Stimulated activated CD8-positive, alpha-beta memory T cell treated with anti-CD3 and anti-CD28 coated beads, Interleukin-7, amount 100 ng/mL, for 48 hours (primary cell): ENCODE data around the gene PNMT.
A peak's percentile ranks its signal among the peaks of the same experiment; 100 is the strongest.

Experiments used
- DNase-seq, 2 donors: peaks; one replicate each; pipeline ENCODE4 v3.0.0-alpha.2; 2020; ENCODE audit warnings: low read depth in 1 of 2; ENCODE audit errors: extremely low read depth in 1 of 2

PNMT gene

DNA sequence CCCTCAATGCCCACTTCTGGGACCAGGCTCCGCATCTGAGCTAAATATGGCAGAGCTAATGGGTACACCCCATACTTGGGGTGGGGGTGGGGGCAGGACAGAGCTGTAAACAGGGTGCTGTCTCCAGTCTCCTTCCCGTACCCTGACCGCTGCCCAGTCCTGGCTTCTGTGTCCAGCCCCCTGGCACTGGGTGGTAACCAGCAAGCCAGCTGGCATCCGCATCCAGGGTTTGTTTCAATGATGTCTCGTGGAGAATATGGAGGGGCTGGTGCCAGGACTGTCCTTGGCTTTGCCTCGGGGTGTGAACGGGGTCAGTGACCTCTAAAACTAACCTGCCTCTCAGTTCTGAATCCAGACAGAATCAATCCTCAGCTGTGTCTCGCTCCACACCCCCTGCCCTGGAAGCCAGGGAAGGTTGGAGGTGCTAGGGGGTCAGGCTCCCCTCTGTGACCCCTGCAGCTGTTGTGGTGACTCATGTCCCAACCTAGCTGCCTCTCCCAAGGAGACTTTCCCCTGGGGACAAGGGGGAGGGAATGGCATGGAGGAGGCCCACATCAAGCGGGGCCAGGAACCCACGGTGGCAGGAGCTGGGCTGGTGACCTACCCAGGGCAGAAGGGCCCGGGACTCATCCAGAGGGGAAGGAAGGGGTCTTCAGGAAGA is 1.5 kb upstream of the PNMT start:
- no peak for DNase-seq

DNA sequence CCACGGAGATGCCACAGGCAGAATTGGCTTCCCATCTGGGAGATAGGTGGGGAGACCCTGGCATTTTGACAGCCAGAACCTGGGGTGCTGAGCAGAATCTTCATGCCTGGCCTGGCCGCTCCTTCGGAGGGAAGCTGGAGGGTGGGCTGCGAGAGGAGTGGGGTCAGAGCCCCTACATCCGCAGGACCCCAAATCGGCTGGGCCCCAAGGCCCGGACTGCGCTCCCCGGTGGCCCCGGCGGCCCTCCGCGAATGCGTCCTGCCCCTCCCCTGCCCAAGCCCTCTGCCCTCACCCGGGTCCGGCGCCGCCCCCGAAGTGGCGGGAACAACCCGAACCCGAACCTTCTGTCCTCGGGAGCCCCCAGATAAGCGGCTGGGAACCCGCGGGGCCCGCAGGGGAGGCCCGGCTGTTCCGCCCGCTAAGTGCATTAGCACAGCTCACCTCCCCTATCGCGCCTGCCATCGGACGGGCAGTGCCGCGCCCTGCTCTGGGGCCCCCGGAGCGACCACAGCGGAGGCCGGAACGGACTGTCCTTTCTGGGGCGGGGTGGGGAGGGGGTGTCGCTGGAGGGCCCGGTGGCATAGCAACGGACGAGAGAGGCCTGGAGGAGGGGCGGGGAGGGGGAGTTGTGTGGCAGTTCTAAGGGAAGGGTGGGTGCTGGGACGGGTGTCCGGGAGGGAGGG is 850 bp upstream of the PNMT start:
- DNase-seq, result no peak

DNA sequence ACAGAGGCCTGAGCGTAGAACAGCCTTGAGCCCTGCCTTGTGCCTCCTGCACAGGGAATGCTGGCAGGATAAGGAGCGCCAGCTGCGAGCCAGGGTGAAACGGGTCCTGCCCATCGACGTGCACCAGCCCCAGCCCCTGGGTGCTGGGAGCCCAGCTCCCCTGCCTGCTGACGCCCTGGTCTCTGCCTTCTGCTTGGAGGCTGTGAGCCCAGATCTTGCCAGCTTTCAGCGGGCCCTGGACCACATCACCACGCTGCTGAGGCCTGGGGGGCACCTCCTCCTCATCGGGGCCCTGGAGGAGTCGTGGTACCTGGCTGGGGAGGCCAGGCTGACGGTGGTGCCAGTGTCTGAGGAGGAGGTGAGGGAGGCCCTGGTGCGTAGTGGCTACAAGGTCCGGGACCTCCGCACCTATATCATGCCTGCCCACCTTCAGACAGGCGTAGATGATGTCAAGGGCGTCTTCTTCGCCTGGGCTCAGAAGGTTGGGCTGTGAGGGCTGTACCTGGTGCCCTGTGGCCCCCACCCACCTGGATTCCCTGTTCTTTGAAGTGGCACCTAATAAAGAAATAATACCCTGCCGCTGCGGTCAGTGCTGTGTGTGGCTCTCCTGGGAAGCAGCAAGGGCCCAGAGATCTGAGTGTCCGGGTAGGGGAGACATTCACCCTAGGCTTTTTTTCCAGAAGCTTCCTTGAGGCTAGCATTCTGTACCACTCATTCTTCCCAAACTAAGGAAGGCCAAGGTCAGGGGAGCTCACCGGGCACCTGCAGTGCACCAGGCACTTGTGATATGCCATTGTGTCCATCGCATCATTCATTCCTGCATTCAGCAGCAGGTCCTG is 1.9 kb downstream of the PNMT start:
- DNase-seq, result no peak

DNA sequence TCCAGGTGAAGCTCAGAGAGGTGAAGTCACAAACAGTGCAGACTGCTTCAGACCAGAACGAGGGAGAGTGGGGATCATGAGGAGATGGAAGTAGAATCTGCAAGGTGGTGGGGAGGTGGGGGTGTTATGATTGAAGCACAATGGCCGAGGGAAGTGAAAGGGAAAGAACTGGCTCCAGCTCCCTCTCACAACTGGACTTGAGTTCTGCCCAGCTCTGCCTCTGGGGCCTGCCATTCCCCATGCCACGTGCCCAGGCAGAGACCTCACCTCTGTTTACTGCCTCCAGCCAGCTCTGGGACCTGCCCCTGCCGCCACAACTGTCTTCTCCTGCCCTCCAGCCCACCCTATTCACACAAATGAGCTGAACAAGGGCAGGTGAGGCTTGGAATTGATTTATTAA is 2.5 kb downstream of the PNMT start:
- DNase-seq, result no peak

DNA sequence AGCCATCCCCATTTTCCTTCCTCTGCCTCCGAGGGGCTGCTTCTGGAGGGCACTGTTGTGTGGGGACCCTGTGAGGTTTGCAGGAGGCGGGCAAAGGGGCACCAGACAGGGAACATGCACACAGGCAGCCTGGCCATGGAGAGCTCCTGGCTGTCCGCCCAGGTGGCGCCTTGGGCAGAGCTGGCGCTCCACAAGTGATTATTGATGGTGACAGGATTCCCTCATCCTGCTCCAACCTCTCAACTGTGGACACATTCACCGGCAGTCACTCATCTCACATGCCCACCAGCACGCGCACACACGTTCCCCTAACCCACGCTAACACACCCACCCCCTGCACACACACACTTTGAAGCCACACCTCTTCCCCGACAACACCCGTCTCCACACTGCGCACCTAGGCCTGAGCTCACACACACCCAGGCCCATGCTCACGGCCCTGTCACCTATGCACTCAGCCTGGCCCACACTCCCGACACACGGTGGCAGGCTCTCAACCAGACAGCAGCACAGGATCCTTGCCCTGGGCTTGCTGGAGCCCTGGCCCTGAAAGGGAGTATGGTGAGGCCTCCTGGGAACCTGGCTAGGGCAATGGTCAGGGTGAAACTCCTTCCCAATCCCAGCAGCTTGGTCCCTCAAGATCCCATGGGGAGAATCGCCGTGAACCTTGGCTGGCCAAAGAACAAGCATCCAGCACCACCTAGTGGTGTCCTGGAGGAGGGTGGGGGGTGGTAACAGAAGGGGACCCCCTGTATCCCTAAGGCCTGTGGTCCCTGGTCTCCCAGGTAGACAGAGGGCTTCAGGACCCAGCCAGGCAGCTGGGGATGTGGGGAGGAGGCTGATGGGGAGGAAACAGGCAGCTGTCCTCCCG is 3.6 kb downstream of the PNMT start:
- no peak for DNase-seq

DNA sequence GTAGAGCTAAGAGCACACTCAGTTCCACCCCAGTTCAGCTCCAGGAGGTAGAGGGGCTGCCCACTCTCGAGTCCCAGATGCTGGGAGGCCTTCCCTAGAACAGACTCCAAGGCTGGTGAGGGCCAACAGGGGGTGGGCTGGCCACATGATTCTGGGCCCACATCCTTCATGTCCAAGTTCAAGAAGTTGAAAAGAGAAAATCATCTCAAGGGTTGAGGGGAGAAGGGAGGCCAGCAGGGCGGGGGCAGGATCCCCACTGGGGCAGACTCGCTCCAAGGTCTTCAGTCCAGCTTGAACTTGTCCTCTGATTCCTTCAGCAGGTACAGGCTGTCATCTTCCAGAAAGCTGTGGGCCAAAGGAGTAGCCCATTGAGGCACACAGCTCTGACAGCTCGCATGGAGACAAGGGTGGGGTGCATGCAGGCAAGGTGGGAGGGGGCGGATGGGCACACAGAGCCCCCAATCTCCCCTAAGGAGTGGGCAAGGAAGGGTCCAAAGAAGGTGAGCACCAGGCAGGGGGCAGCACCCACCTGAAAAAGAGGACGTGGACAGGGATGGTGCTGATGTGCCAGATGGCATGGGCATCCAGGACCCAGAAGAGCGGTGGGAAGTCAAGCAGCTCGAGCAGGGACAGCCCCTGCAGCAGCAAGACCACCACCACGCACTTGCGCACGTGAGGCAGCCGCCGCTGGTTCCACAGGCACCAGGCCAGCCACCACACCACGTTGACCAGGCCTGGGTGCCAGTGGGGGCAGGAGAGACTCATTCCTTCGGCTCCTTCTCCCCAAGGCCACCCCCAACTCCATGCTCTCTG is 4.5 kb downstream of the PNMT start:
- no peak for DNase-seq

DNA sequence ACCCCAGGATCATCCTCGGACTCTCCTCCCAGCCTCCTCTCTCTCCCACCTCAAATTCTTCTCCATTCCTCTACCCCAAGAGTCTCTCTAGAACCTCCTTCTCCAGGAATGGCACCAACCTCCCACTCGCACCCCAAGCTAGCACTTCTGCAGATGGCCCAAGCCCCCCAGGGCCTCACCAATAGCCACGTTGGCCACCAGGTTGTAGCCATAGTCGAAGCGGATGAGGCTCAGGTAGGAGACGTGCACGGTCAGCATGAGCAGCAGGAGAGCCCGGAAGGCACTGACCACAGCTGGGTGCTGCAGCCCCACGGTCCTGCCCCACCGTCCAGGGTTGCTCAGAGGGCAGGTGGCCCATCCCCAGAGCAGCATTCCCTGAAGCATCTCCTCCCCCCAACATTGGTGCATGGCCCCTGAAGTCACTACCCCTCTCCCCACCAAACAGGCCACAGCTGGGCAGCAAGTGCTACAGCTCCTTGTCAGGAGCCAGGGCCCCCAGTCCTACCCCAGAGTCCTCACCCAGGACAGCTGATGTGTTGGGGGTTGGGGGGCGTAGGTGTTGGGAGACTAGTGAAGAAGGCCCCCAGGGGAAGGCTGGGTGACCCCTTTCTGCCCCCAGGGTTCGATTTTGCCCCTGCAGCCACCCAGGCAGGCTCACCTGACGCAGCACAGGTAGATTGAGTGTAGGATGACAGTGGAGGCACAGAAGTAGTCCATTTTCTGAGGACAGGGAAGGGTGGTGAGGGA is 5.3 kb downstream of the PNMT start:
- no peak for DNase-seq

DNA sequence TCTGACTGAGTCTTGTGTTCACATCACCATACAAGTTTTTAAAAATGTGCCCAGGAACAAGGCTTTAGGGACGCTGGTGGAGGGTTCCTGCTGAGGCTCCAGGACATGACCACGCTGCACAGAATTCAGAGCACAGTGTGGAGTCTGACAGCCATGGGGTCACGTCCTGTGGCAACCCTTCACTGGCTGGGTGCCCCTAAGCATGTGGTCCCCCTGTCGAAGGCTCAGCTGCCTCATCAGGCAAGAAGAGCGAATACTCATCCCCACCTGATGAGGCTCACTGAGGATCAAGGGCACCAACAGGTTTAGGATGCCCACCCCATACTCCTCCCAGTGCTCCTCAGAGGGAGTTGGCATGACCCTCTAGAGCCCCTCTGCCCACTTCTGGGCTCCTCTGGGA is 5.9 kb downstream of the PNMT start:
- DNase-seq, result no peak

DNA sequence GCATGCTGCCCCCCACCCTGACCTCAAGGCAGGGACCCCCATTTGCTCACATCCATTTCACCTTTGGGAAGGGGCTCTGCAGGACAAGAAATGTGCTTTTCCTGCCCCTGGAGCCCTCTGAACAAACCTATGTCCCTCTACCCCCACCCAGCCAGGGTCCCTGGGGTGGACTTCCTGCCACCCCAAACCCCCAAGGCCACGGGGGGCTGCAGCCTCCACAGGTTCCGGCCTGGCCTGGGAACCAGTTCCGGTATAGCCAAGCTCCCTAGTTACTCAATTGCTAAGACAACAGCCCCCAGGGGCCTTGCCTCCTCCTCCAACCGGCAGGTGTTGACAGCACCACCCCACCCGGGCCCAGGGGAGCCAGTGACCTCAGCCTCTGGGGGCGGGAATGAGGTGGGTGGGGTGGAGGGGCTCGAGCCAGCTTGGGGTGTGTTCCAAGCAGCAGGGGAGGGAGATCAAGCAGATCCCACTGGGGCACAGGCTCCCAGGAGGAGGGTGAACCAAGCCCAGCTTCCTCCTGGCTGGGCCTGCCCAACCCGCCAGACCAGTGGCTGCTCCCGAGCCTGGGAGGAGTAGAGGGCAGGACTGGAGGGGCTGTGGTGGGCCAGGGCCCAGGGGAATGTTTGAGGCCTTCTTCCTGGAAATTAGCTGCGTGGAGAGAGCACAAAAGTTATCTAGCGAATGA is 6.6 kb downstream of the PNMT start:
- no peak for DNase-seq

DNA sequence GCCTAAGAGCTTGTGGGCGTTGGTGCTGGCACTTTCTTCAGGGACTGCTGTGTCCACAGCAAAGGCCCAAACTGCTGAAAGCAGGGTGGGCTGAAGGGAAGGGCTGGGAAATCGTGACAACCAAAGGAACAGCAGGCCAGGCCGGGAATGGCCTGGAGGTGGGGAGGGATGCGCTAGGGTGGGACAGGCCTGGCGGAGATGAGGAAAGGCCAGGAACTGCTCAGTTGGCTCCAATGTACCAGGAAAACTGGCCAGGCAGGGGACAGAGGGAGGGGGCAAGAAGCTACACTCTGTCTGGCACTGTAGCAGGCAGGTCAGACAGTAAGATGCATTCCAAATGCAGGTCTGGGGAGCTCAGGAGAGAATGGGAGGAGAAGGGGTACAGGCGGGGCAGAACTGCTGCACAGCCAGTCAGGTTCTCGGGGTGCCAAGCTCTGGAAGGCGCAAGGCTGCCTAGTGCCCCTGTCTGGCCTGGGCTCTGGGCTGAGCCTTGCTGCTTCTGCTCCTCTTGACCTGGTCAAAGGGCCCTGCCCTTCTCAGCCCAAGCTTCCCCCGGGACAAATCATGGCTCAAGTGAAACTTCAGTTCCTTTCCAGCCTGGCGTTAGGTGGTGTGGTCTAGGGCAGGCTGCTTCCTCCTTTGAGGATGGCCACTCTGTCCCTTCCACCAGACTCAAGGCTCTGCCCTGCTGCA is 7.3 kb downstream of the PNMT start:
- no peak for DNase-seq

DNA sequence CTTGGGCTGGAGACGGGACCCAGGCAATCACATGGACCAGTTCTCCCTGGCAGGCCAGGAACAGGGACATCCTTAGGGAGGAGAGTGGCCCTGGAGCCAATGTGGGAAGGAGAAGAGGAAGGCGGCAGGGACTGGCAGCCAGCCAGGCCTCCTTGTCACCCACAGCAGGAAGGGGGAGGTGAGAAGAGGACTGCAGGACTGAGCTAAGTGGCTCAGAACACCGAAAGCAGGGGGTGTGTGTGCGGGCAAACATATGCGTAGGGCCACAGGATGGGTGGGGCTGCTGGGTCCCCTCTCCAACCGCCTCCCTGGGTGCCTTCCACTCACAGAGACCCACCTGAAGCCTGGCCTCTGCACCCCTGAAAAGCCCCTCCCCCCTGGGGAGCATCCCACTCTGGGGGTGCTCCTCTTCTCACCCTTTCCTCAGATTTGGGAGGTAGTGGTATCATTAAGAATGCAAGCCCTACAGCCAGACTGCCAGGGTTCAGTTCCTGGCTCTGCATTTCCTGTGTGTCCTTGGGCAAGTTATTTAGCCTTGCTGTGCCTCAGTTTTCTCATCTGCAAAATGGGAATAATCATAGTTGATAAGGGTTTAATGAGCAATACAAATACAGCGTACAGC is 8.1 kb downstream of the PNMT start:
- peak in 1 of 2 donors; percentile 29 for DNase-seq

DNA sequence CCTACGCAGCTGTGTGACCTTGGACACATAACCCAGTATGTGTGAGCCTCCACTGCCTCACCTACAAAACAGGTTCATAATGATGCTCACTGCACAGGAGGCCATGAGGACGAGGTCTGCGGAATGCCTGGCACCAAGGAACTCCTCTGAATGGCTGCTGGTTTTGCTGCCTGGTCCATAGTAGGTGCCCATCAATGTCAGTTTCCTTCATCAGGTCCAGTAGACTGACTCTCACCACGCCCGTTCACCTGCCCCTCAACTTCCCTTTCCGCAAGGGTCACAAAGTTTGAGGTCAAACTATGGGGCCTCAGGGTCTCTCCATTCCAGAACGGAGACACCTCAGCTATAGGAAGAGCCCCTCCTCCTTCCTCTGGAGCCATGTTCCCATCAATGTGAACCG is 8.8 kb downstream of the PNMT start:
- DNase-seq, result no peak

DNA sequence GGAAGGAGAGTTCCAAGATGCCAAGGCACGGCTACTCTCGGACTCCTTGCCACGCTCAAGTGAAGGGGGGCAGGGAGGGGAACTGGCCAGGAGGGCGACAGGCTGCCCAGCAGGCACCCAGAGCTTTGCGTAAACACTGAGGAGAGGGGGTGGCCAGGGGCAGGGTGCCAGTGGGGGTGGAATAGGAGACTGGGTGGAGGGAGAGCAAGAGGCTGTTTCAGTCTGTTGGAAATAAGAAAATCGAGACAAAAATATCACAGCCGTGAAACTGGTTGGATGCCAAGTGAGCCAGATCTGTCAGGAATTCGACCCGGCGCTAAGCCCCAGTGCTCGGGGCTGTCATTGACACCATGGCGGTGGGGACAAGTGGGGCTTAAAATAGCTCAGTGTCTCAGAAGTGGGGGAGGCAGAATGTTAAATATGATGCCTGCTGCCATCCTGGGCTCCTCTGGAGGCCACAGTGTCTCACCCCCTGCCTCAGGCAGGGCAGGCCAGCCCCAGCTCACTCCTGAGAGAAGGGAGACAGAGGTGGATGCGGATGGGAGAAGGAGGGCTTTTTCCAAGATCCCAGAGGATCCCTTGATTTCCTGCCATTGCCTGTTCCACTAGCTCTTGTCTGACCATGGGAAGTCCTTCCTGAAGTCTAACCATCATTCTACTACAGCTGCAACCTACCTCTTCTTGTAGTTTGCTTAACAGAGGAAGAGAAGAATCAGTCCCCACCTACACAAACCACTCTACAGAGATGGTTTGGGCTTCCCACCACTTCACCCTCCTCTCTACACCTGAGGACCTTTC is 9.5 kb downstream of the PNMT start:
- no peak for DNase-seq

DNA sequence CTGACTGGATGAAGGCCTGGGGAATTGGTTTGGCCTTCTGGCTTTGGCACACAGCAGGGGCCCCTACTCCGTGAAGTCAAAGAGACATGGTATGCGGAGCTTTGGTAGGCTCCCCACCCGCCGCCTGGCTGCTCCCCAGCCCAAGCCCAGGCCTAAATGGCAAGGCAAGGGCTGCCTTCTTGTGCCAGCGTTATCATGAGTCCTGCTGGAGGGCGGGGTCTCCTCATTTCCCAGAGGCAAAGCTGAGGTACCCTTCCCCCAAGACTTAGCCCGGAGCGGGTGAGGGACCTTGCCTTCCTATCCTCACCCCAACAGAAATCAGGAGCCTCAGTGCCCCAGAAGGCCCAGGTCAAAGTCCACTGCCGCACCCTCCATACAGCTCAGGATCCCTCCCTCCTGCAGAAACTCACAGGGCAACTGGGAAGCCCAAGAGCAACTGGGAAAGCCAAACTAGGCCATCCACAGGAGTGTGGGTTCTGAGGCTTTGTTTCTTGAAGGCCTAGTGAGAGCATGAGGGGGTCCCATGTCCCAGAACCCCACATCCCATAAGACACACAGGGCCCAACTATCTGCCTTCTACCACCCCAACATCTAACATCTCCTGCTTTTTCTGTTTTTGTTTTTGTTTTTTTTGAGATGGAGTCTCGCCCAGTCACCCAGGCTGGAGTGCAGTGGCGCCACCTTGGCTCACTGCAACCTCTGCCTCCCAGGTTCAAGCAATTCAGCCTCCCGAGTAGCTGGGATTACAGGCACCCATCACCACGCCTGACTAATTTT is 10.3 kb downstream of the PNMT start:
- no peak for DNase-seq

DNA sequence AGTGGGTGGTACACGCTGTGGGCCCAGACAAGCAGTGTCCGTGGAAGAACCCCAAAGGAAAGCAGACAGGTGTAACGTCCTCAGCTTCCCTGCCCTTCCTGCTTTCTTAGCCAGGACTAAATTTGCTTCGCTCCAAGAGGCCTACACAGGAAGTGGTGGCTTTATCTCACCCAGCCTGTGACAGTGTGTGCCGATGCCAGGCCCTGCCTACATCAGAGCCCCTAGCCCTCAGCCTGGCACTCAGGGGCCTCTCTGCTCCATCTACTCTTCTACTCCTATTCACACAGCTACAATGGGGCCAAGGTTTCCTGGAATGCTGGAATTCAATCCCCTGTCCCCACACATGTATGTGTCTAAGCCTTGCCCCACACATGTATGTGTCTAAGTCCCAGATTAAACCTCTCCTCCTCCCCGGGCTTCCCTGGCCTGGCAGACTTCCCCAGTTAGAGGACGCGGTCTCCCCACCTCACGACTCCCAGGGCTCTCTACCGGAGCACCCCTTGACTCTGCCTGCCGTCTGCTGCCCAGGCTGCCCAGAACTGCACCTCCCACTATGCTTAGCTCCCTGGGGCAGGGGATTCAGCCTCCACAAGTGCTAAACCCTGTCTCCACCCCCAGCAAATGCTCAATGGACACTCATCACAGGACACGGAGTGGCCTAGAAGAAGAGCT is 11.4 kb downstream of the PNMT start:
- no peak for DNase-seq
